ENCODE results near the gene ACAP2.

GRCh38 chr3:195260280-195260905, 182.4 kb downstream of the ACAP2 start:
- TF ChIP-seq CTCF (IDR thresholded peaks at IDR 0.05) = peak in 1 of 4 experiments; percentile 19
- TF ChIP-seq POLR2A (IDR thresholded peaks at IDR 0.05) = no peak

All from gastroesophageal sphincter (tissue), 3 donors.